Measurements from ENCODE around the gene CFLAR. TPM values are rescaled to one million over a fixed set of nuclear protein-coding genes. Genes with fewer than 3 reads are reported as not detected.
A peak's percentile ranks its signal among the peaks of the same experiment; 100 is the strongest.
"Not testable (repeated sequence)": the region's sequence is repeated elsewhere in the genome, so short reads cannot be mapped to it uniquely, and the experiment has no call there.

The CFLAR gene
- total RNA-seq, 2 donors from 2014 or later = 154 to 179 TPM

GRCh38 chr2:201148434-201148990 lies 32.5 kb downstream of the CFLAR start:
- DNase-seq (ENCODE audit: low spot score) = no peak
- Histone ChIP-seq H3K36me3 (peaks cover 91% of the 10 kb centered on the region), H3K9me3 (no peaks in the 10 kb centered on the region), H3K27ac (peak overlapping the region; percentile 36 to 83), H3K27me3 (no peaks in the 10 kb centered on the region), H3K4me1 (peaks cover 0 to 50% of the 10 kb centered on the region in 2 donors), H3K4me3 (no peak overlapping the region)
- TF ChIP-seq CTCF (IDR thresholded peaks at IDR 0.05) = no peak

GRCh38 chr2:201149064-201149820 lies 33.3 kb downstream of the CFLAR start:
- TF ChIP-seq CTCF (IDR thresholded peaks at IDR 0.05) = no peak
- Histone ChIP-seq H3K27me3 (no peaks in the 10 kb centered on the region), H3K4me1 (peaks cover 0 to 53% of the 10 kb centered on the region in 2 donors), H3K9me3 (no peaks in the 10 kb centered on the region), H3K4me3 (no peak overlapping the region), H3K27ac (peak overlapping the region; percentile 67 to 83), H3K36me3 (peaks cover 90% of the 10 kb centered on the region)
- DNase-seq (ENCODE audit: low spot score) = no peak

- H3K9me3 ChIP-seq; H3K4me3 ChIP-seq; DNase-seq (ENCODE audit: low spot score); H3K27me3 ChIP-seq: not testable (repeated sequence)
- H3K27ac ChIP-seq = peak overlapping the region; percentile 67 to 83
- peaks cover 90% of the 10 kb centered on the region for H3K36me3 ChIP-seq
- peaks cover 0 to 59% of the 10 kb centered on the region in 2 donors for H3K4me1 ChIP-seq
Observed at GRCh38 chr2:201149821-201150165, 33.8 kb downstream of the CFLAR start.

GRCh38 chr2:201150454-201151020 lies 34.6 kb downstream of the CFLAR start:
- H3K36me3 ChIP-seq = peaks cover 90% of the 10 kb centered on the region
- TF ChIP-seq CTCF (IDR thresholded peaks at IDR 0.05) = no peak

GRCh38 chr2:201151127-201151981 lies 35.4 kb downstream of the CFLAR start:
- H3K4me1 ChIP-seq = peaks cover 0 to 62% of the 10 kb centered on the region in 2 donors
- no peak for DNase-seq (ENCODE audit: low spot score)
- H3K9me3 ChIP-seq = no peaks in the 10 kb centered on the region
- H3K27ac ChIP-seq = peak overlapping the region; percentile 67 to 83
- peaks cover 90% of the 10 kb centered on the region for H3K36me3 ChIP-seq
- no peak overlapping the region for H3K4me3 ChIP-seq
- no peak for TF ChIP-seq CTCF (IDR thresholded peaks at IDR 0.05)
- H3K27me3 ChIP-seq = no peaks in the 10 kb centered on the region

More at GRCh38 chr2:201150454-201151020, 34.6 kb downstream of the CFLAR start:
- H3K27me3 ChIP-seq = no peaks in the 10 kb centered on the region
- no peaks in the 10 kb centered on the region for H3K9me3 ChIP-seq
- DNase-seq (ENCODE audit: low spot score) = no peak
- no peak overlapping the region for H3K4me3 ChIP-seq
- peaks cover 0 to 62% of the 10 kb centered on the region in 2 donors for H3K4me1 ChIP-seq
- peak overlapping the region; percentile 67 to 83 for H3K27ac ChIP-seq

Data from right atrium auricular region (tissue), 2 donors.